K562 (cell line): ENCODE data around the gene KLK8. TPM values are rescaled to one million over a fixed set of nuclear protein-coding genes. Genes with fewer than 3 reads are reported as not detected.

Source experiments
- polyA plus RNA-seq, 8 experiments: library from polyadenylated mRNA; depleted of rRNA in 4 of 8; stranded (reverse) in 5 of 8; unstranded in 3 of 8; fragments of >200 nt; fragmentation: Nextera tagmentation in 2 of 8; fragmentation: Illumina TruSeq in 1 of 8; extraction: Ambion mirVana in 2 of 8; extraction: Trizol in 1 of 8; gene quantifications; 2 replicates each; pipeline versions ENCODE4 v1.2.1 to v1.2.3, GENCODE V29; 2011 to 2014; ENCODE audit warnings: inconsistent platforms in 1 of 8, missing spikeins in 1 of 8
- total RNA-seq, 7 experiments: library from RNA; depleted of rRNA in 6 of 7; stranded (reverse); fragments of >200 nt in 6 of 7; fragmentation: Illumina TruSeq in 2 of 7; extraction: Trizol in 2 of 7; gene quantifications; 2 replicates each; pipeline versions ENCODE4 v1.2.1 to v1.2.3, GENCODE V29; 2011 to 2021; ENCODE audit warnings: low replicate concordance in 1 of 7

KLK8 gene
- total and polyA plus RNA-seq, 9 of the 15 experiments (the other 6 are each of a cell fraction or from before 2014, with no cell fraction given), result 0.37 to 1.7 (median 0.76) TPM

Other genes starting within 250 kb of the KLK8 start
Only the 7 nearest of the 20 such genes appear.
- not detected in 2 replicates for gene KLK5, start 48.6 kb downstream of the KLK8 start, total RNA-seq (2014; rRNA removed)
- gene KLK5, start 48.6 kb downstream of the KLK8 start, total RNA-seq (2014; rRNA removed; fragmentation: Illumina TruSeq; extraction: Trizol), result not detected in 2 replicates
- not detected in 2 replicates for gene KLK5, start 48.6 kb downstream of the KLK8 start, total RNA-seq (2015; rRNA removed; fragmentation: Illumina TruSeq; extraction: Trizol)
- gene KLK5, start 48.6 kb downstream of the KLK8 start, total RNA-seq (2021), result not detected in 2 replicates
- gene KLK5, start 48.6 kb downstream of the KLK8 start, polyA plus RNA-seq (2011; rRNA removed), result not detected in 2 replicates
- not detected in 2 replicates for gene KLK5, start 48.6 kb downstream of the KLK8 start, polyA plus RNA-seq (2014; fragmentation: Illumina TruSeq; extraction: Trizol)
- not detected for gene KLK5, start 48.6 kb downstream of the KLK8 start, polyA plus RNA-seq (2014; fragmentation: Nextera tagmentation; extraction: Ambion mirVana)
- not detected in 2 replicates for gene KLK5, start 48.6 kb downstream of the KLK8 start, polyA plus RNA-seq (2014; rRNA removed)
- not detected in 2 replicates for gene KLK6, start 32.0 kb downstream of the KLK8 start, total RNA-seq (2014; rRNA removed)
- not detected in 2 replicates for gene KLK6, start 32.0 kb downstream of the KLK8 start, total RNA-seq (2014; rRNA removed; fragmentation: Illumina TruSeq; extraction: Trizol)
- gene KLK6, start 32.0 kb downstream of the KLK8 start, total RNA-seq (2015; rRNA removed; fragmentation: Illumina TruSeq; extraction: Trizol), result not detected in 2 replicates
- gene KLK6, start 32.0 kb downstream of the KLK8 start, total RNA-seq (2021), result not detected in 2 replicates
- gene KLK6, start 32.0 kb downstream of the KLK8 start, polyA plus RNA-seq (2011; rRNA removed), result not detected in 2 replicates
- not detected in 2 replicates for gene KLK6, start 32.0 kb downstream of the KLK8 start, polyA plus RNA-seq (2014; fragmentation: Illumina TruSeq; extraction: Trizol)
- gene KLK6, start 32.0 kb downstream of the KLK8 start, polyA plus RNA-seq (2014; fragmentation: Nextera tagmentation; extraction: Ambion mirVana), result not detected
- gene KLK6, start 32.0 kb downstream of the KLK8 start, polyA plus RNA-seq (2014; rRNA removed), result not detected in 2 replicates
- not detected in 2 replicates for gene KLK7, start 17.7 kb downstream of the KLK8 start, total RNA-seq (2014; rRNA removed)
- not detected in 2 replicates for gene KLK7, start 17.7 kb downstream of the KLK8 start, total RNA-seq (2014; rRNA removed; fragmentation: Illumina TruSeq; extraction: Trizol)
- gene KLK7, start 17.7 kb downstream of the KLK8 start, total RNA-seq (2015; rRNA removed; fragmentation: Illumina TruSeq; extraction: Trizol), result not detected in 2 replicates
- not detected in 2 replicates for gene KLK7, start 17.7 kb downstream of the KLK8 start, total RNA-seq (2021)
- gene KLK7, start 17.7 kb downstream of the KLK8 start, polyA plus RNA-seq (2011; rRNA removed), result not detected in 2 replicates
- not detected in 2 replicates for gene KLK7, start 17.7 kb downstream of the KLK8 start, polyA plus RNA-seq (2014; fragmentation: Illumina TruSeq; extraction: Trizol)
- gene KLK7, start 17.7 kb downstream of the KLK8 start, polyA plus RNA-seq (2014; fragmentation: Nextera tagmentation; extraction: Ambion mirVana), result under 1 TPM in 1 of 2 experiments, not detected in 1; 0.03 TPM
- not detected in 2 replicates for gene KLK7, start 17.7 kb downstream of the KLK8 start, polyA plus RNA-seq (2014; rRNA removed)
- not detected in 2 replicates for gene KLK10, start 18.1 kb upstream of the KLK8 start, total RNA-seq (2014; rRNA removed)
- gene KLK10, start 18.1 kb upstream of the KLK8 start, total RNA-seq (2014; rRNA removed; fragmentation: Illumina TruSeq; extraction: Trizol), result not detected in 2 replicates
- gene KLK10, start 18.1 kb upstream of the KLK8 start, total RNA-seq (2015; rRNA removed; fragmentation: Illumina TruSeq; extraction: Trizol), result not detected in 2 replicates
- gene KLK10, start 18.1 kb upstream of the KLK8 start, total RNA-seq (2021), result 0.11 TPM in 1 of 2 replicates, not detected in the other
- not detected in 2 replicates for gene KLK10, start 18.1 kb upstream of the KLK8 start, polyA plus RNA-seq (2011; rRNA removed)
- gene KLK10, start 18.1 kb upstream of the KLK8 start, polyA plus RNA-seq (2014; fragmentation: Illumina TruSeq; extraction: Trizol), result not detected in 2 replicates
- not detected for gene KLK10, start 18.1 kb upstream of the KLK8 start, polyA plus RNA-seq (2014; fragmentation: Nextera tagmentation; extraction: Ambion mirVana)
- not detected in 2 replicates for gene KLK10, start 18.1 kb upstream of the KLK8 start, polyA plus RNA-seq (2014; rRNA removed)
- not detected in 2 replicates for gene KLK11, start 25.0 kb upstream of the KLK8 start, total RNA-seq (2014; rRNA removed)
- not detected in 2 replicates for gene KLK11, start 25.0 kb upstream of the KLK8 start, total RNA-seq (2014; rRNA removed; fragmentation: Illumina TruSeq; extraction: Trizol)
- gene KLK11, start 25.0 kb upstream of the KLK8 start, total RNA-seq (2015; rRNA removed; fragmentation: Illumina TruSeq; extraction: Trizol), result not detected in 2 replicates
- gene KLK11, start 25.0 kb upstream of the KLK8 start, total RNA-seq (2021), result not detected in 2 replicates
- gene KLK11, start 25.0 kb upstream of the KLK8 start, polyA plus RNA-seq (2011; rRNA removed), result not detected in 2 replicates
- not detected in 2 replicates for gene KLK11, start 25.0 kb upstream of the KLK8 start, polyA plus RNA-seq (2014; fragmentation: Illumina TruSeq; extraction: Trizol)
- not detected for gene KLK11, start 25.0 kb upstream of the KLK8 start, polyA plus RNA-seq (2014; fragmentation: Nextera tagmentation; extraction: Ambion mirVana)
- gene KLK11, start 25.0 kb upstream of the KLK8 start, polyA plus RNA-seq (2014; rRNA removed), result not detected in 2 replicates
- gene KLK12, start 33.4 kb upstream of the KLK8 start, total RNA-seq (2014; rRNA removed), result not detected in 2 replicates
- not detected in 2 replicates for gene KLK12, start 33.4 kb upstream of the KLK8 start, total RNA-seq (2014; rRNA removed; fragmentation: Illumina TruSeq; extraction: Trizol)
- not detected in 2 replicates for gene KLK12, start 33.4 kb upstream of the KLK8 start, total RNA-seq (2015; rRNA removed; fragmentation: Illumina TruSeq; extraction: Trizol)
- gene KLK12, start 33.4 kb upstream of the KLK8 start, total RNA-seq (2021), result not detected in 2 replicates
- not detected in 2 replicates for gene KLK12, start 33.4 kb upstream of the KLK8 start, polyA plus RNA-seq (2011; rRNA removed)
- gene KLK12, start 33.4 kb upstream of the KLK8 start, polyA plus RNA-seq (2014; fragmentation: Illumina TruSeq; extraction: Trizol), result not detected in 2 replicates
- not detected for gene KLK12, start 33.4 kb upstream of the KLK8 start, polyA plus RNA-seq (2014; fragmentation: Nextera tagmentation; extraction: Ambion mirVana)
- not detected in 2 replicates for gene KLK12, start 33.4 kb upstream of the KLK8 start, polyA plus RNA-seq (2014; rRNA removed)
- gene KLK13, start 63.5 kb upstream of the KLK8 start, total RNA-seq (2014; rRNA removed), result 1.3 and 2.5 TPM in 2 replicates
- 1.5 and 1.7 TPM in 2 replicates for gene KLK13, start 63.5 kb upstream of the KLK8 start, total RNA-seq (2014; rRNA removed; fragmentation: Illumina TruSeq; extraction: Trizol)
- gene KLK13, start 63.5 kb upstream of the KLK8 start, total RNA-seq (2015; rRNA removed; fragmentation: Illumina TruSeq; extraction: Trizol), result 0.64 and 0.72 TPM in 2 replicates
- gene KLK13, start 63.5 kb upstream of the KLK8 start, total RNA-seq (2021), result 2.8 and 4.7 TPM in 2 replicates
- 2.9 and 9.0 TPM in 2 replicates for gene KLK13, start 63.5 kb upstream of the KLK8 start, polyA plus RNA-seq (2011; rRNA removed)
- 3.8 and 4.4 TPM in 2 replicates for gene KLK13, start 63.5 kb upstream of the KLK8 start, polyA plus RNA-seq (2014; fragmentation: Illumina TruSeq; extraction: Trizol)
- 1 to 10 TPM in 1 of 2 experiments, under 1 TPM in 1; 0.84 to 2.3 TPM for gene KLK13, start 63.5 kb upstream of the KLK8 start, polyA plus RNA-seq (2014; fragmentation: Nextera tagmentation; extraction: Ambion mirVana)
- gene KLK13, start 63.5 kb upstream of the KLK8 start, polyA plus RNA-seq (2014; rRNA removed), result 1.3 and 2.3 TPM in 2 replicates